ENCODE data around the gene TNS3. TPM values are rescaled to one million over a fixed set of nuclear protein-coding genes. Genes with fewer than 3 reads are reported as not detected.

Gene TNS3
- total and polyA plus RNA-seq, 10 of the 15 experiments (the other 5 are each of a cell fraction or from before 2014, with no cell fraction given): 0.27 to 2.7 (median 0.79) TPM

GRCh38 chr7:47411901-47412300 lies 170.0 kb downstream of the TNS3 start:
- Histone ChIP-seq H2AFZ (ENCODE audit: control insufficient read depth, low read depth, low read length) (no peak overlapping the region), H3K36me3 (ENCODE audit: control insufficient read depth in 2 of 2, insufficient read depth in 2 of 2, low read length in 1 of 2) (no peaks in the 10 kb centered on the region), H3K4me1 (ENCODE audit: control insufficient read depth, insufficient read depth, low read length) (no peaks in the 10 kb centered on the region), H4K20me1 (ENCODE audit: control insufficient read depth, insufficient read depth) (no peaks in the 10 kb centered on the region), H3K27me3 (replicated peaks in 1 of 2; ENCODE audit: control insufficient read depth in 2 of 2, insufficient read depth in 2 of 2, low read length in 1 of 2) (no peaks in the 10 kb centered on the region), H3K4me3 (no peak overlapping the region), H3K79me2 (ENCODE audit: control insufficient read depth, insufficient read depth, low read length) (no peaks in the 10 kb centered on the region), H3K27ac (ENCODE audit: control insufficient read depth, insufficient read depth) (no peak overlapping the region), H3K9ac (ENCODE audit: control insufficient read depth, insufficient read depth, low read length) (no peak overlapping the region), H3K4me2 (ENCODE audit: control insufficient read depth, insufficient read depth) (no peak overlapping the region), H3K9me3 (replicated peaks; ENCODE audit: control insufficient read depth, insufficient read depth, low read length) (no peaks in the 10 kb centered on the region)
- TF ChIP-seq ZNF384 (IDR thresholded peaks at IDR 0.05; ENCODE audit: borderline replicate concordance, low read depth, low read length) (no peak), SRF (IDR thresholded peaks at IDR 0.05; ENCODE audit: low read depth in 2 of 2, low read length in 2 of 2) (no peak), DPF2 (IDR thresholded peaks at IDR 0.05) (no peak), KDM1A (IDR thresholded peaks at IDR 0.05; ENCODE audit: borderline replicate concordance) (no peak), MYC (IDR thresholded peaks at IDR 0.05; ENCODE audit: insufficient read depth, insufficient read length, insufficient replicate concordance, low read length, severe bottlenecking) (no peak), PML (IDR thresholded peaks at IDR 0.05; ENCODE audit: low read length) (no peak), RELA (IDR thresholded peaks at IDR 0.05; ENCODE audit: borderline replicate concordance, partially characterized antibody) (no peak), NFYB (IDR thresholded peaks at IDR 0.05; ENCODE audit: insufficient read depth, low read depth, low read length) (no peak), PAX5 (IDR thresholded peaks at IDR 0.05; ENCODE audit: borderline replicate concordance, low read depth, low read length) (no peak), MTA2 (IDR thresholded peaks at IDR 0.05; ENCODE audit: low read depth) (no peak), TAF1 (IDR thresholded peaks at IDR 0.05; ENCODE audit: borderline replicate concordance, low read depth, low read length) (no peak)
- TF ChIP-seq, protein P1, sequence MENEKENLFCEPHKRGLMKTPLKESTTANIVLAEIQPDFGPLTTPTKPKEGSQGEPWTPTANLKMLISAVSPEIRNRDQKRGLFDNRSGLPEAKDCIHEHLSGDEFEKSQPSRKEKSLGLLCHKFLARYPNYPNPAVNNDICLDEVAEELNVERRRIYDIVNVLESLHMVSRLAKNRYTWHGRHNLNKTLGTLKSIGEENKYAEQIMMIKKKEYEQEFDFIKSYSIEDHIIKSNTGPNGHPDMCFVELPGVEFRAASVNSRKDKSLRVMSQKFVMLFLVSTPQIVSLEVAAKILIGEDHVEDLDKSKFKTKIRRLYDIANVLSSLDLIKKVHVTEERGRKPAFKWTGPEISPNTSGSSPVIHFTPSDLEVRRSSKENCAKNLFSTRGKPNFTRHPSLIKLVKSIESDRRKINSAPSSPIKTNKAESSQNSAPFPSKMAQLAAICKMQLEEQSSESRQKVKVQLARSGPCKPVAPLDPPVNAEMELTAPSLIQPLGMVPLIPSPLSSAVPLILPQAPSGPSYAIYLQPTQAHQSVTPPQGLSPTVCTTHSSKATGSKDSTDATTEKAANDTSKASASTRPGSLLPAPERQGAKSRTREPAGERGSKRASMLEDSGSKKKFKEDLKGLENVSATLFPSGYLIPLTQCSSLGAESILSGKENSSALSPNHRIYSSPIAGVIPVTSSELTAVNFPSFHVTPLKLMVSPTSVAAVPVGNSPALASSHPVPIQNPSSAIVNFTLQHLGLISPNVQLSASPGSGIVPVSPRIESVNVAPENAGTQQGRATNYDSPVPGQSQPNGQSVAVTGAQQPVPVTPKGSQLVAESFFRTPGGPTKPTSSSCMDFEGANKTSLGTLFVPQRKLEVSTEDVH (IDR thresholded peaks at IDR 0.05; ENCODE audit: low read depth, partially characterized antibody): no peak
- TF ChIP-seq, protein P2, sequence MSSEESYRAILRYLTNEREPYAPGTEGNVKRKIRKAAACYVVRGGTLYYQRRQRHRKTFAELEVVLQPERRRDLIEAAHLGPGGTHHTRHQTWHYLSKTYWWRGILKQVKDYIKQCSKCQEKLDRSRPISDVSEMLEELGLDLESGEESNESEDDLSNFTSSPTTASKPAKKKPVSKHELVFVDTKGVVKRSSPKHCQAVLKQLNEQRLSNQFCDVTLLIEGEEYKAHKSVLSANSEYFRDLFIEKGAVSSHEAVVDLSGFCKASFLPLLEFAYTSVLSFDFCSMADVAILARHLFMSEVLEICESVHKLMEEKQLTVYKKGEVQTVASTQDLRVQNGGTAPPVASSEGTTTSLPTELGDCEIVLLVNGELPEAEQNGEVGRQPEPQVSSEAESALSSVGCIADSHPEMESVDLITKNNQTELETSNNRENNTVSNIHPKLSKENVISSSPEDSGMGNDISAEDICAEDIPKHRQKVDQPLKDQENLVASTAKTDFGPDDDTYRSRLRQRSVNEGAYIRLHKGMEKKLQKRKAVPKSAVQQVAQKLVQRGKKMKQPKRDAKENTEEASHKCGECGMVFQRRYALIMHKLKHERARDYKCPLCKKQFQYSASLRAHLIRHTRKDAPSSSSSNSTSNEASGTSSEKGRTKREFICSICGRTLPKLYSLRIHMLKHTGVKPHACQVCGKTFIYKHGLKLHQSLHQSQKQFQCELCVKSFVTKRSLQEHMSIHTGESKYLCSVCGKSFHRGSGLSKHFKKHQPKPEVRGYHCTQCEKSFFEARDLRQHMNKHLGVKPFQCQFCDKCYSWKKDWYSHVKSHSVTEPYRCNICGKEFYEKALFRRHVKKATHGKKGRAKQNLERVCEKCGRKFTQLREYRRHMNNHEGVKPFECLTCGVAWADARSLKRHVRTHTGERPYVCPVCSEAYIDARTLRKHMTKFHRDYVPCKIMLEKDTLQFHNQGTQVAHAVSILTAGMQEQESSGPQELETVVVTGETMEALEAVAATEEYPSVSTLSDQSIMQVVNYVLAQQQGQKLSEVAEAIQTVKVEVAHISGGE (CRISPR knock-in tag; IDR thresholded peaks at IDR 0.05): no peak
- TF ChIP-seq, protein P3, sequence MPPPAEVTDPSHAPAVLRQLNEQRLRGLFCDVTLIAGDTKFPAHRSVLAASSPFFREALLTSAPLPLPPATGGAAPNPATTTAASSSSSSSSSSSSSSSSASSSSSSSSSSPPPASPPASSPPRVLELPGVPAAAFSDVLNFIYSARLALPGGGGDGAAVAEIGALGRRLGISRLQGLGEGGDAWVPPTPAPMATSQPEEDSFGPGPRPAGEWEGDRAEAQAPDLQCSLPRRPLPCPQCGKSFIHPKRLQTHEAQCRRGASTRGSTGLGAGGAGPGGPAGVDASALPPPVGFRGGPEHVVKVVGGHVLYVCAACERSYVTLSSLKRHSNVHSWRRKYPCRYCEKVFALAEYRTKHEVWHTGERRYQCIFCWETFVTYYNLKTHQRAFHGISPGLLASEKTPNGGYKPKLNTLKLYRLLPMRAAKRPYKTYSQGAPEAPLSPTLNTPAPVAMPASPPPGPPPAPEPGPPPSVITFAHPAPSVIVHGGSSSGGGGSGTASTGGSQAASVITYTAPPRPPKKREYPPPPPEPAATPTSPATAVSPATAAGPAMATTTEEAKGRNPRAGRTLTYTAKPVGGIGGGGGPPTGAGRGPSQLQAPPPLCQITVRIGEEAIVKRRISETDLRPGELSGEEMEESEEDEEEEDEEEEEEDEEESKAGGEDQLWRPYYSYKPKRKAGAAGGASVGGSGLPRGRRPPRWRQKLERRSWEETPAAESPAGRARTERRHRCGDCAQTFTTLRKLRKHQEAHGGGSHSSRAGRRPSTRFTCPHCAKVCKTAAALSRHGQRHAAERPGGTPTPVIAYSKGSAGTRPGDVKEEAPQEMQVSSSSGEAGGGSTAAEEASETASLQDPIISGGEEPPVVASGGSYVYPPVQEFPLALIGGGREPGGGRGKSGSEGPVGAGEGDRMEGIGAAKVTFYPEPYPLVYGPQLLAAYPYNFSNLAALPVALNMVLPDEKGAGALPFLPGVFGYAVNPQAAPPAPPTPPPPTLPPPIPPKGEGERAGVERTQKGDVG (CRISPR knock-in tag; IDR thresholded peaks at IDR 0.05): no peak
- ATAC-seq: no peak
- intact Hi-C loops (cut with micrococcal nuclease; ENCODE audit: unreplicated experiment): no loop called here
- SMC1A ChIA-PET (ENCODE audit: uncharacterized antibody, unreplicated experiment): no interaction called here
- CTCF ChIA-PET: no interaction called here
- no TSS peak for BruUV-seq (replicated peaks)
- FAIRE-seq: no peak
- POLR2A ChIA-PET: no interaction called here
- RAD21 ChIA-PET (ENCODE audit: unreplicated experiment): no interaction called here
- 0% methylated on average over 2 of the region's 2 CpGs for WGBS (ENCODE audit: insufficient coverage, insufficient replicate concordance, low lambda C conversion rate, missing lambda C conversion rate)
- no peak for DNase-seq (ENCODE audit: low read depth, low spot score)
- in situ Hi-C loops (cut with MboI): no loop called here

All from GM12878 (cell line).